Measurements from ENCODE around the gene FGD4.

- no peak for TF ChIP-seq EZH2 (IDR thresholded peaks at IDR 0.05; ENCODE audit: borderline replicate concordance, low read length)
- TF ChIP-seq, protein P1, sequence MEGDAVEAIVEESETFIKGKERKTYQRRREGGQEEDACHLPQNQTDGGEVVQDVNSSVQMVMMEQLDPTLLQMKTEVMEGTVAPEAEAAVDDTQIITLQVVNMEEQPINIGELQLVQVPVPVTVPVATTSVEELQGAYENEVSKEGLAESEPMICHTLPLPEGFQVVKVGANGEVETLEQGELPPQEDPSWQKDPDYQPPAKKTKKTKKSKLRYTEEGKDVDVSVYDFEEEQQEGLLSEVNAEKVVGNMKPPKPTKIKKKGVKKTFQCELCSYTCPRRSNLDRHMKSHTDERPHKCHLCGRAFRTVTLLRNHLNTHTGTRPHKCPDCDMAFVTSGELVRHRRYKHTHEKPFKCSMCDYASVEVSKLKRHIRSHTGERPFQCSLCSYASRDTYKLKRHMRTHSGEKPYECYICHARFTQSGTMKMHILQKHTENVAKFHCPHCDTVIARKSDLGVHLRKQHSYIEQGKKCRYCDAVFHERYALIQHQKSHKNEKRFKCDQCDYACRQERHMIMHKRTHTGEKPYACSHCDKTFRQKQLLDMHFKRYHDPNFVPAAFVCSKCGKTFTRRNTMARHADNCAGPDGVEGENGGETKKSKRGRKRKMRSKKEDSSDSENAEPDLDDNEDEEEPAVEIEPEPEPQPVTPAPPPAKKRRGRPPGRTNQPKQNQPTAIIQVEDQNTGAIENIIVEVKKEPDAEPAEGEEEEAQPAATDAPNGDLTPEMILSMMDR (conservative IDR thresholded peaks at IDR 0.05 in 1 of 2, IDR thresholded peaks at IDR 0.05 in 1 of 2; ENCODE audit: extremely low read depth in 1 of 2, insufficient read depth in 1 of 2, low read depth in 1 of 2, low read length in 2 of 2) = no peak
Measured at GRCh38 chr12:32382226-32382625, 17.1 kb upstream of the FGD4 start.
